GM06990 (cell line): ENCODE measurements around the gene INTS6.

ENCODE experiments used
- DNase-seq: peaks from one replicate; pipeline ENCODE4 v3.0.0-alpha.2; 2011; ENCODE audit not compliant: insufficient read length; ENCODE audit errors: extremely low read depth
- H3K27me3 ChIP-seq: replicated peaks from 2 replicates; pipeline ENCODE4 v1.6.0; 2011; ENCODE audit warnings: low read length; ENCODE audit not compliant: control insufficient read depth, insufficient read depth
- H3K36me3 ChIP-seq: 2 replicates; pipeline ENCODE4 v1.5.1; 2011; ENCODE audit warnings: low read length; ENCODE audit not compliant: control insufficient read depth, insufficient read depth
- H3K4me3 ChIP-seq: replicated peaks from 2 replicates; pipeline ENCODE4 v1.5.1; 2011; ENCODE audit warnings: low read depth, mild to moderate bottlenecking, control low read depth, low read length
- TF ChIP-seq, protein P1 (sequence below): IDR thresholded peaks from 2 replicates; pipeline ENCODE4 v1.5.1; 2011; ENCODE audit warnings: low read length, control low read depth, mild to moderate bottlenecking, inconsistent platforms; ENCODE audit not compliant: insufficient read depth, poor library complexity, severe bottlenecking

Gene INTS6

GRCh38 chr13:51426982-51427381, 25.9 kb downstream of the INTS6 start:
- H3K27me3 ChIP-seq, result no peaks in the 10 kb centered on the region
- no peak for DNase-seq
- H3K36me3 ChIP-seq, result no peaks in the 10 kb centered on the region
- H3K4me3 ChIP-seq, result no peak overlapping the region
- TF ChIP-seq, protein P1, sequence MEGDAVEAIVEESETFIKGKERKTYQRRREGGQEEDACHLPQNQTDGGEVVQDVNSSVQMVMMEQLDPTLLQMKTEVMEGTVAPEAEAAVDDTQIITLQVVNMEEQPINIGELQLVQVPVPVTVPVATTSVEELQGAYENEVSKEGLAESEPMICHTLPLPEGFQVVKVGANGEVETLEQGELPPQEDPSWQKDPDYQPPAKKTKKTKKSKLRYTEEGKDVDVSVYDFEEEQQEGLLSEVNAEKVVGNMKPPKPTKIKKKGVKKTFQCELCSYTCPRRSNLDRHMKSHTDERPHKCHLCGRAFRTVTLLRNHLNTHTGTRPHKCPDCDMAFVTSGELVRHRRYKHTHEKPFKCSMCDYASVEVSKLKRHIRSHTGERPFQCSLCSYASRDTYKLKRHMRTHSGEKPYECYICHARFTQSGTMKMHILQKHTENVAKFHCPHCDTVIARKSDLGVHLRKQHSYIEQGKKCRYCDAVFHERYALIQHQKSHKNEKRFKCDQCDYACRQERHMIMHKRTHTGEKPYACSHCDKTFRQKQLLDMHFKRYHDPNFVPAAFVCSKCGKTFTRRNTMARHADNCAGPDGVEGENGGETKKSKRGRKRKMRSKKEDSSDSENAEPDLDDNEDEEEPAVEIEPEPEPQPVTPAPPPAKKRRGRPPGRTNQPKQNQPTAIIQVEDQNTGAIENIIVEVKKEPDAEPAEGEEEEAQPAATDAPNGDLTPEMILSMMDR, result no peak

DNA sequence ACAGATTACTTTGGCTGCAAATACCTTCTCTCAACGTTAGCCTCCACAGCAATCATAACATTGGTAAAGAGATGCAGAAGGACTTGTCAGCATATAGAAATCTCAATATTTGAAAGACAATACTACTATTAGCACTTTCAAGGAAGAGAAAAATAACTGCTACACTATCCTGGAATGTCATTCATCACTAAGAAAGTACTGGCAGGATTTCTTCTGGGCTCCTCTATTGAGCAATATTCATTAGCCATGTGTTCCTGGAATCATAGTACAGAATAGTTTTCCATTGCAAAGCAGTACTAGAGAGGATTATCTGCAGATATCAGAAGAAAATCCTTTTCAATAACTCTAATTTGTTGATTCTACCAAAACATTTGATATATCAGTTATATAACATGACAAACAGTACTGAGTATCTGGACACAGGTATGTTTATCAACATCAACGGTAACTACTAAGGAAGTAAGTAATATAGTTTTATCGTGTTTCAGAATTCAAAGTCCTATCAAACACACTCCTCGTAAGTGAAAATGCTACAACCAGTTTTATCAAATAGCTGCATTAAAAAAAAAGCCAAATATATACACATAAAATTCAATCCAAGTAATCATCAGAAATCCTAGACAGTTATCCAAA, 27.3 kb downstream of the INTS6 start:
- no peaks in the 10 kb centered on the region for H3K36me3 ChIP-seq
- no peak for DNase-seq
- H3K27me3 ChIP-seq, result no peaks in the 10 kb centered on the region
- TF ChIP-seq, protein P1, result no peak
- H3K4me3 ChIP-seq, result no peak overlapping the region

- TF ChIP-seq, protein P1, result no peak
- Histone ChIP-seq H3K36me3 (no peaks in the 10 kb centered on the region), H3K27me3 (no peaks in the 10 kb centered on the region), H3K4me3 (no peak overlapping the region)
- DNase-seq, result no peak
These were observed 29.1 kb downstream of the INTS6 start for GRCh38 chr13:51423766-51424165.

GRCh38 chr13:51422484-51422883, 30.4 kb downstream of the INTS6 start:
- Histone ChIP-seq H3K4me3 (no peak overlapping the region), H3K27me3 (no peaks in the 10 kb centered on the region), H3K36me3 (no peaks in the 10 kb centered on the region; the same call in 1 of the 2 replicates)
- DNase-seq, result no peak
- TF ChIP-seq, protein P1, result no peak

- H3K27me3 ChIP-seq, result no peaks in the 10 kb centered on the region
- no peaks in the 10 kb centered on the region; the same call in 1 of the 2 replicates for H3K36me3 ChIP-seq
- TF ChIP-seq, protein P1, result no peak
- no peak for DNase-seq
- no peak overlapping the region for H3K4me3 ChIP-seq
These were observed 31.9 kb downstream of the INTS6 start for GRCh38 chr13:51420681-51421490.
